ENCODE data around the gene FHIT.

Gene FHIT

DNA sequence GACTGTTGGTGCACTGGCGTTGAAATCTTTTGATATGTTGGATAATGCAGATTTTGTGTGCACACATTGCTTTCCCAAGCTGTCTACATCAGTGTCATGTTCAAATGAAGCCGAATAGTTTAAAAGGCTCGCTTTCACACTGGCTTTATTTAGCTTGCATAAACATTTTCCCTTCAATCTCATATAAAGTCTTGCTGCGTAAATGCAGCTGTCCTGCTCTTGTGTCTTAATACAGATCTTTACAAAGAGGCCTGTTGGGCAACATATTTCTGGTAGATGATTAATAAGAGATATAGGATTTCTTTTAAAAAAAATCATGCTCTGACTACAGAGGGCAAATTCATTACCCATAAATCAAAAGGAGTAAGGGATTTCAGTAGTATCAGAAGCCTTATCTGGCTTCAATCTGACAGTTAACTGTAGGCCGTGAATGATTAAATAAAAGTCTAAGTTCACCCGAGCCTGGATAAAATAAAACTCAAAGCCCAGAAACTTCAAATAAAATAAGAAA lies 937.2 kb downstream of the FHIT start:
- H3K4me3 ChIP-seq (ENCODE audit: low read depth, low read length) = no peak overlapping the region
- DNase-seq (ENCODE audit: low read depth) = no peak
- TF ChIP-seq, protein P1, sequence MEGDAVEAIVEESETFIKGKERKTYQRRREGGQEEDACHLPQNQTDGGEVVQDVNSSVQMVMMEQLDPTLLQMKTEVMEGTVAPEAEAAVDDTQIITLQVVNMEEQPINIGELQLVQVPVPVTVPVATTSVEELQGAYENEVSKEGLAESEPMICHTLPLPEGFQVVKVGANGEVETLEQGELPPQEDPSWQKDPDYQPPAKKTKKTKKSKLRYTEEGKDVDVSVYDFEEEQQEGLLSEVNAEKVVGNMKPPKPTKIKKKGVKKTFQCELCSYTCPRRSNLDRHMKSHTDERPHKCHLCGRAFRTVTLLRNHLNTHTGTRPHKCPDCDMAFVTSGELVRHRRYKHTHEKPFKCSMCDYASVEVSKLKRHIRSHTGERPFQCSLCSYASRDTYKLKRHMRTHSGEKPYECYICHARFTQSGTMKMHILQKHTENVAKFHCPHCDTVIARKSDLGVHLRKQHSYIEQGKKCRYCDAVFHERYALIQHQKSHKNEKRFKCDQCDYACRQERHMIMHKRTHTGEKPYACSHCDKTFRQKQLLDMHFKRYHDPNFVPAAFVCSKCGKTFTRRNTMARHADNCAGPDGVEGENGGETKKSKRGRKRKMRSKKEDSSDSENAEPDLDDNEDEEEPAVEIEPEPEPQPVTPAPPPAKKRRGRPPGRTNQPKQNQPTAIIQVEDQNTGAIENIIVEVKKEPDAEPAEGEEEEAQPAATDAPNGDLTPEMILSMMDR (IDR thresholded peaks at IDR 0.05; ENCODE audit: low read depth, low read length, missing control alignments) = no peak

DNA sequence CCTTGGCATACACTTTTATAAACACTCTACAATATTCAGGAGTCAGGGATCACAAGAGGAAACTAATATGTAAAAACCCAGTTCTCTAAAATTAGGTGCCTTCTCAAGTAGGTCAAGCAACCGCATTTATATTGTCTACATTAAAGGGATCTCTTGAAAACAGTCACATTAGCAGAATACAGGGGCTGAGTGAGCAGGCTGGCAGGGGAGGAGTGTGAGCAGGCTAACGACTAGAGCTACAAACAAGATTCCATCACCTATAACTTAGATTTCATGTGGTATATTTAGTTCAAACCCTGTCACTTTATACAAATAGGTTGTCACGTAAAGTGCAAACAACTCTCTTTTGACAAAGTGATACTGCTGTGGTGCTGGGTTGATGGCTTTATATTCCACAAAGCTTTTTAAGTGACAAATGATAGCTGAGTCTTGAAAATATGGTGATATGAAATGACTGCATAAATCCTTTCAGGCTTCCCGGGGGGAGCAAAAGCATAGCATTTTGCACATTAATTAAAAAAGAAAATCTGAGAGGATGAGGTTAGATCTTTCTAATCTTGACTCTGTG lies 937.9 kb downstream of the FHIT start:
- DNase-seq (ENCODE audit: low read depth) = no peak
- no peak overlapping the region for H3K4me3 ChIP-seq (ENCODE audit: low read depth, low read length)
- TF ChIP-seq, protein P1 (IDR thresholded peaks at IDR 0.05; ENCODE audit: low read depth, low read length, missing control alignments) = no peak

DNA sequence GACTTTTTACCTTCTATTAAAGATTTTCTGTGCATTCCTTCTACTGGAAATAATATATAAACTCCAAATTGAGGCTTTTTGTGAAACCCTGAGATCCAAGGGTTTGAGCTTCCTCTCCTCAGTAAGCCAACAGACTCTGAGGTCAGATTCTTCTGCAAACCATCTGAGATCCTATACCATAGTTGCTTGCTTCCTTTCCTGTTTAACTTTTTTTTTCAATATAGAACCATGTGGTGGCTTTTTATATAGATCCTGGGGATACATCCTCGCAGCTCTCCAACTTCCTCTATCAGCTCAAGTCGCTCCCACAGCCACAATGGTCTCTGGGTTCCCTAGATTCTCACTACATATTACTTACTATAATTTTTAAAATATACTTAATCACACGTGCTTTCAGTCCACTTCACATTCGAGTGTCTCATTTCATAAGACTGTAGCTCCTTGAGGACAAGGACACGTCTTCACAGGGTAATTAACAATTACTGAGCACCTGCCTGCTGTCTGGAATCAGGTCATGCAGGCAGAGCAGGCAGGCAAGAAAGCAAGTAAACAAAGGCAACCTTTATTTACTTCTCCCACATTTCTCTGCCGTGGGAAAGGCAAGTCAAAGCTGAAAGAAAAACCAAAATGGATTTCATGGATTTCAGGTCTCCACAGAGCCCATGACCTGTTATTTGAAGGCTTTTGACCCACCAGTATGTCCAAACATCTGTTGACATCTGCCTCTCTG lies 941.5 kb downstream of the FHIT start:
- TF ChIP-seq, protein P1 (IDR thresholded peaks at IDR 0.05; ENCODE audit: low read depth, low read length, missing control alignments) = no peak
- no peak for DNase-seq (ENCODE audit: low read depth)
- no peak overlapping the region for H3K4me3 ChIP-seq (ENCODE audit: low read depth, low read length)

DNA sequence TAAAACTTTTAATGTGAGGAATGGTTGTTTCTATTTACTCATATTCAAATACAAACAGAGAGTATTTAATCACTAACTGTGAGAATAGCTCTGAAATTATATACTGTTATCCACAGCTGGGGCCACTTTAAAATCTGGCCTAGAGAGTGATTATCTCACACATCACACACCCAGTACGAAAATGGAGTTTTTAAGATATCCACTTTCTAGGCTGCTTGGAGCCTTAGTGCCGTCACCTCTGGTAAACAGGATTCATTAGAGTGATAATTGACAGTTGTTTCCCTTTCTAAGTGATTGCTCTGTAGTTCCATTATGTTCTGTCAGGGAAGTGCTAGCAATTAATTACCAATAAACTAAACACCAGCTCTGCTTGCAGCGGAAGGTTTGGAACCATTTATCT lies 942.4 kb downstream of the FHIT start:
- DNase-seq (ENCODE audit: low read depth) = no peak

DNA sequence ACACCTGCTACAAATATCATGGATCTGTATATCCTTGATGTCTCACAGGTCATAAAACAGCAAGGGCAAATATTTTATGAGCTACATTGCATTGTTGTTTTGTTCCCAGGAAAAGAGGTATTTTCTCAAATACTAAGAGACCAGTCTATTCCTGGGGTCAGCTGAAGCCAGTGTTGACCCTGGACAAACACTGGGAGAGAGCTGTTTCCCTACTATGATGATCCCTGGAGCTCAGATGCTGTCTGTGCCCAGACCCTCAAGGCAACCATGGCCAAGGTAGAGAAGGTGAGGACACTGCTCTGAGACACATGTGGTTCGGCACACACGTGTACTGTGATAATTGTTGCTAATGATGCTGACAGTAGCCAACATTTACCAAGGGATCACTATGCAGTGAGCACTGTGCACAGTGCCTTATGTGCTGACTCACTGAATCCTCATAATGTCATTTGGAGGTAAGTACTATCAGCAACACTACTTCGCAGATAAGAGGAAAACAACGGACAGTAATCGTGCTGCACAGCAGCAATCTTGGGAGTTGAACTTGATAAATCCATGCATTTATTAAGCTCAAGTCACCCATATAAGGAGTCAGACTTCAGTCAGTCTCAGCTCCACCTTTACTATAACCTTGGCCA lies 943.6 kb downstream of the FHIT start:
- DNase-seq (ENCODE audit: low read depth) = no peak
- no peak overlapping the region for H3K4me3 ChIP-seq (ENCODE audit: low read depth, low read length)
- TF ChIP-seq, protein P1 (IDR thresholded peaks at IDR 0.05; ENCODE audit: low read depth, low read length, missing control alignments) = no peak

More for the DNA sequence above, 942.4 kb downstream of the FHIT start:
- no peak overlapping the region for H3K4me3 ChIP-seq (ENCODE audit: low read depth, low read length)
- TF ChIP-seq, protein P1 (IDR thresholded peaks at IDR 0.05; ENCODE audit: low read depth, low read length, missing control alignments) = no peak

DNA sequence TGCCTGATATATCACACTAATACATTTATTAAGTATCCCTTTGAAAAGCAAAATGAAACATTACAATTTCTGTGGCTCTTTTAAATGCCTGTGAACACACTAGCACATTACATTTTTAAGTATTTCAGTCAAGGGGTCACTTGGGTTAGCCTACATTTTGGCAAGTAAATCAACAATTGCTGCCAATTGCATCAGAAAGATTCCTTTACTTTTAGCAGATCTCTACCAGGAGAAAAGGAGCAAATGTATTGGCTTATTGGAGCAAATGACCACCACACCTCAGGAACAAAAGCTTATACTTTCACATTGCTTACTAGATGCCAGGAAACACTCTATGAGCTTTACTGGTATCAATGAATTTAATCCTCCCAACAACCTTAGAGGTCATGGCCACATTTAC lies 947.1 kb downstream of the FHIT start:
- no peak for DNase-seq (ENCODE audit: low read depth)
- TF ChIP-seq, protein P1 (IDR thresholded peaks at IDR 0.05; ENCODE audit: low read depth, low read length, missing control alignments) = no peak
- H3K4me3 ChIP-seq (ENCODE audit: low read depth, low read length) = no peak overlapping the region
